ENCODE data around the gene RNF157. TPM values are rescaled to one million over a fixed set of nuclear protein-coding genes. Genes with fewer than 3 reads are reported as not detected.

The RNF157 gene
- total and polyA plus RNA-seq, 2 of the 13 experiments (the other 11 are each of a cell fraction or from before 2014, with no cell fraction given), result 0.44 to 1.5 TPM

GRCh38 chr17:76246080-76247066, 6.1 kb upstream of the RNF157 start (continued):
- TF ChIP-seq, protein P1, sequence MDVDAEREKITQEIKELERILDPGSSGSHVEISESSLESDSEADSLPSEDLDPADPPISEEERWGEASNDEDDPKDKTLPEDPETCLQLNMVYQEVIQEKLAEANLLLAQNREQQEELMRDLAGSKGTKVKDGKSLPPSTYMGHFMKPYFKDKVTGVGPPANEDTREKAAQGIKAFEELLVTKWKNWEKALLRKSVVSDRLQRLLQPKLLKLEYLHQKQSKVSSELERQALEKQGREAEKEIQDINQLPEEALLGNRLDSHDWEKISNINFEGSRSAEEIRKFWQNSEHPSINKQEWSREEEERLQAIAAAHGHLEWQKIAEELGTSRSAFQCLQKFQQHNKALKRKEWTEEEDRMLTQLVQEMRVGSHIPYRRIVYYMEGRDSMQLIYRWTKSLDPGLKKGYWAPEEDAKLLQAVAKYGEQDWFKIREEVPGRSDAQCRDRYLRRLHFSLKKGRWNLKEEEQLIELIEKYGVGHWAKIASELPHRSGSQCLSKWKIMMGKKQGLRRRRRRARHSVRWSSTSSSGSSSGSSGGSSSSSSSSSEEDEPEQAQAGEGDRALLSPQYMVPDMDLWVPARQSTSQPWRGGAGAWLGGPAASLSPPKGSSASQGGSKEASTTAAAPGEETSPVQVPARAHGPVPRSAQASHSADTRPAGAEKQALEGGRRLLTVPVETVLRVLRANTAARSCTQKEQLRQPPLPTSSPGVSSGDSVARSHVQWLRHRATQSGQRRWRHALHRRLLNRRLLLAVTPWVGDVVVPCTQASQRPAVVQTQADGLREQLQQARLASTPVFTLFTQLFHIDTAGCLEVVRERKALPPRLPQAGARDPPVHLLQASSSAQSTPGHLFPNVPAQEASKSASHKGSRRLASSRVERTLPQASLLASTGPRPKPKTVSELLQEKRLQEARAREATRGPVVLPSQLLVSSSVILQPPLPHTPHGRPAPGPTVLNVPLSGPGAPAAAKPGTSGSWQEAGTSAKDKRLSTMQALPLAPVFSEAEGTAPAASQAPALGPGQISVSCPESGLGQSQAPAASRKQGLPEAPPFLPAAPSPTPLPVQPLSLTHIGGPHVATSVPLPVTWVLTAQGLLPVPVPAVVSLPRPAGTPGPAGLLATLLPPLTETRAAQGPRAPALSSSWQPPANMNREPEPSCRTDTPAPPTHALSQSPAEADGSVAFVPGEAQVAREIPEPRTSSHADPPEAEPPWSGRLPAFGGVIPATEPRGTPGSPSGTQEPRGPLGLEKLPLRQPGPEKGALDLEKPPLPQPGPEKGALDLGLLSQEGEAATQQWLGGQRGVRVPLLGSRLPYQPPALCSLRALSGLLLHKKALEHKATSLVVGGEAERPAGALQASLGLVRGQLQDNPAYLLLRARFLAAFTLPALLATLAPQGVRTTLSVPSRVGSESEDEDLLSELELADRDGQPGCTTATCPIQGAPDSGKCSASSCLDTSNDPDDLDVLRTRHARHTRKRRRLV (CRISPR knock-in tag; IDR thresholded peaks at IDR 0.05), result no peak
- no peak for TF ChIP-seq ADNP (CRISPR knock-in tag; IDR thresholded peaks at IDR 0.05)
- TF ChIP-seq POLR2AphosphoS2 (IDR thresholded peaks at IDR 0.05; ENCODE audit: low read depth, low read length), result no peak
- TF ChIP-seq DR1 (CRISPR knock-in tag; IDR thresholded peaks at IDR 0.05), result no peak
- TF ChIP-seq HMG20A (CRISPR knock-in tag; IDR thresholded peaks at IDR 0.05; ENCODE audit: borderline replicate concordance), result no peak
- TF ChIP-seq, protein P2, sequence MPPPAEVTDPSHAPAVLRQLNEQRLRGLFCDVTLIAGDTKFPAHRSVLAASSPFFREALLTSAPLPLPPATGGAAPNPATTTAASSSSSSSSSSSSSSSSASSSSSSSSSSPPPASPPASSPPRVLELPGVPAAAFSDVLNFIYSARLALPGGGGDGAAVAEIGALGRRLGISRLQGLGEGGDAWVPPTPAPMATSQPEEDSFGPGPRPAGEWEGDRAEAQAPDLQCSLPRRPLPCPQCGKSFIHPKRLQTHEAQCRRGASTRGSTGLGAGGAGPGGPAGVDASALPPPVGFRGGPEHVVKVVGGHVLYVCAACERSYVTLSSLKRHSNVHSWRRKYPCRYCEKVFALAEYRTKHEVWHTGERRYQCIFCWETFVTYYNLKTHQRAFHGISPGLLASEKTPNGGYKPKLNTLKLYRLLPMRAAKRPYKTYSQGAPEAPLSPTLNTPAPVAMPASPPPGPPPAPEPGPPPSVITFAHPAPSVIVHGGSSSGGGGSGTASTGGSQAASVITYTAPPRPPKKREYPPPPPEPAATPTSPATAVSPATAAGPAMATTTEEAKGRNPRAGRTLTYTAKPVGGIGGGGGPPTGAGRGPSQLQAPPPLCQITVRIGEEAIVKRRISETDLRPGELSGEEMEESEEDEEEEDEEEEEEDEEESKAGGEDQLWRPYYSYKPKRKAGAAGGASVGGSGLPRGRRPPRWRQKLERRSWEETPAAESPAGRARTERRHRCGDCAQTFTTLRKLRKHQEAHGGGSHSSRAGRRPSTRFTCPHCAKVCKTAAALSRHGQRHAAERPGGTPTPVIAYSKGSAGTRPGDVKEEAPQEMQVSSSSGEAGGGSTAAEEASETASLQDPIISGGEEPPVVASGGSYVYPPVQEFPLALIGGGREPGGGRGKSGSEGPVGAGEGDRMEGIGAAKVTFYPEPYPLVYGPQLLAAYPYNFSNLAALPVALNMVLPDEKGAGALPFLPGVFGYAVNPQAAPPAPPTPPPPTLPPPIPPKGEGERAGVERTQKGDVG (CRISPR knock-in tag; IDR thresholded peaks at IDR 0.05; ENCODE audit: borderline replicate concordance), result no peak
- TF ChIP-seq ZMYM2 (CRISPR knock-in tag; IDR thresholded peaks at IDR 0.05), result no peak
- TF ChIP-seq KDM1A (CRISPR knock-in tag; IDR thresholded peaks at IDR 0.05), result no peak
- peak; percentile 44; the same call in 1 of the 2 replicates for TF ChIP-seq ZNF264 (CRISPR knock-in tag; IDR thresholded peaks at IDR 0.05)
- TF ChIP-seq MAFK (conservative IDR thresholded peaks at IDR 0.05 in 1 of 2, IDR thresholded peaks at IDR 0.05 in 1 of 2; ENCODE audit: low read length in 2 of 2), result peak in 1 of 2 experiments; percentile 38; a peak in 2 of 4 replicates
- no peak; the same call in 1 of the 2 replicates for TF ChIP-seq ZNF547 (CRISPR knock-in tag; IDR thresholded peaks at IDR 0.05)
- no peak for TF ChIP-seq HIC2 (CRISPR knock-in tag; IDR thresholded peaks at IDR 0.05; ENCODE audit: low read depth)
- TF ChIP-seq, protein P3, sequence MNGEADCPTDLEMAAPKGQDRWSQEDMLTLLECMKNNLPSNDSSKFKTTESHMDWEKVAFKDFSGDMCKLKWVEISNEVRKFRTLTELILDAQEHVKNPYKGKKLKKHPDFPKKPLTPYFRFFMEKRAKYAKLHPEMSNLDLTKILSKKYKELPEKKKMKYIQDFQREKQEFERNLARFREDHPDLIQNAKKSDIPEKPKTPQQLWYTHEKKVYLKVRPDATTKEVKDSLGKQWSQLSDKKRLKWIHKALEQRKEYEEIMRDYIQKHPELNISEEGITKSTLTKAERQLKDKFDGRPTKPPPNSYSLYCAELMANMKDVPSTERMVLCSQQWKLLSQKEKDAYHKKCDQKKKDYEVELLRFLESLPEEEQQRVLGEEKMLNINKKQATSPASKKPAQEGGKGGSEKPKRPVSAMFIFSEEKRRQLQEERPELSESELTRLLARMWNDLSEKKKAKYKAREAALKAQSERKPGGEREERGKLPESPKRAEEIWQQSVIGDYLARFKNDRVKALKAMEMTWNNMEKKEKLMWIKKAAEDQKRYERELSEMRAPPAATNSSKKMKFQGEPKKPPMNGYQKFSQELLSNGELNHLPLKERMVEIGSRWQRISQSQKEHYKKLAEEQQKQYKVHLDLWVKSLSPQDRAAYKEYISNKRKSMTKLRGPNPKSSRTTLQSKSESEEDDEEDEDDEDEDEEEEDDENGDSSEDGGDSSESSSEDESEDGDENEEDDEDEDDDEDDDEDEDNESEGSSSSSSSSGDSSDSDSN (CRISPR knock-in tag; IDR thresholded peaks at IDR 0.05), result peak; percentile 23; the same call in 1 of the 2 replicates
- TF ChIP-seq SRF (IDR thresholded peaks at IDR 0.05; ENCODE audit: low read depth, low read length), result no peak
